22Rv1 (cell line): ENCODE measurements around the gene FOXP1.

ENCODE experiments used
- CTCF ChIP-seq: fragments of 450-650 bp; IDR thresholded peaks from 2 replicates; pipeline ENCODE4 v1.5.1; 2017; ENCODE audit warnings: mild to moderate bottlenecking
- ZFX ChIP-seq: fragments of 450-650 bp; IDR thresholded peaks from 2 replicates; pipeline ENCODE4 v1.6.1; 2017; ENCODE audit warnings: antibody characterized with exemption, borderline replicate concordance

GRCh38 chr3:71548705-71549384 is 34.7 kb downstream of the FOXP1 start:
- no peak for TF ChIP-seq CTCF
- no peak for TF ChIP-seq ZFX
